Epithelial cell of proximal tubule (primary cell): ENCODE data around the gene RMDN2. TPM values are rescaled to one million over a fixed set of nuclear protein-coding genes. Genes with fewer than 3 reads are reported as not detected.

Experiments used
- DNase-seq: peaks from one replicate; pipeline ENCODE4 v3.0.0-alpha.2; 2011; ENCODE audit warnings: low read depth
- H3K4me3 ChIP-seq: 2 replicates; pipeline ENCODE4 v1.5.1; 2011; ENCODE audit warnings: low read depth, mild to moderate bottlenecking, low read length
- CTCF ChIP-seq: conservative IDR thresholded peaks from 2 replicates; pipeline ENCODE4 v1.5.1; 2012; ENCODE audit warnings: low read depth, mild to moderate bottlenecking, low read length
- total RNA-seq: library from RNA; depleted of rRNA; stranded (reverse); fragments of >200 nt; gene quantifications from 2 replicates; pipeline ENCODE4 v1.2.3, GENCODE V29; 2015

The RMDN2 gene
- total RNA-seq, 1 donor from 2014 or later, result 2.8 TPM

- no peak for DNase-seq
- no peak overlapping the region for H3K4me3 ChIP-seq
- no peak for TF ChIP-seq CTCF
Observed at GRCh38 chr2:37911296-37911873, 13.7 kb upstream of the RMDN2 start.

DNA sequence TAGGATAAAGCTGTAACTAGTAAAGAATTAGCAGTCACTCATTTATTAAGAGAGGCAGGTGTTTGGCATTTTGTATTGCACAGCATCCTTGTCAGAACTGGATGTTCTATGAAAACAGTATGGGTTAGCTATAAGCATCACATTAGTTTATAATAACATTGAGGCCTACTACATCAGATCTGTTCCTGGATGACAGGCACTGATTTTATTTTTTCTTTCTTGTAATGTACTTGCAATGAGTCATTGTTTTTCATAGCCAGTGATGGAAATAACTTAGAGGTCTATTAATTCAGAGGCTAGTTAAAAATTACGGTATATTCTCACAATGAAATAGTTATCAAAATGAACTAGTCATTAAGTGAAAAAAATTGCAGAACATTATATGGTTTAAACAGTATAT lies 13.0 kb upstream of the RMDN2 start:
- TF ChIP-seq CTCF, result no peak
- DNase-seq, result no peak
- no peak overlapping the region for H3K4me3 ChIP-seq

GRCh38 chr2:37912616-37913015 lies 12.5 kb upstream of the RMDN2 start:
- TF ChIP-seq CTCF, result no peak
- no peak overlapping the region for H3K4me3 ChIP-seq
- no peak for DNase-seq

DNA sequence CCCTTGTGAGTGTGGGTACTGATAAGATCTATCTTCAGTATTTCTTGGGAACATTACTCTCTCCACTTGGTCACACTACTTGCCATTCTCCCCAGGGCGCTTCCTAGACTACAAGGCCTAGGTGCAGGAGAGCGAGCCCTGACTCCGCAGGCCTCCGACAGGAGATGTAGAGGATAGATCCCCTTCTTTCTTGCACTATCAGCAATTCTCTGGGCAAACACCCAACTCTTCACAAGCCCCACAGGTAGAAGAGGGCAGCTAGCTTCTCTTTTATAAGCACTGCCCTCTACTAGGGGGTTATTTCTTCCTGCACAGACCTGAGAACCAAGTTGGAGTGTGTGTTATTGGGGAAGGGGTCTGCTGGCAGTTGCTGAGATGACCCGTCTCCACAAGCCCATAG lies 10.7 kb upstream of the RMDN2 start:
- TF ChIP-seq CTCF, result no peak
- DNase-seq, result no peak
- H3K4me3 ChIP-seq, result no peak overlapping the region

DNA sequence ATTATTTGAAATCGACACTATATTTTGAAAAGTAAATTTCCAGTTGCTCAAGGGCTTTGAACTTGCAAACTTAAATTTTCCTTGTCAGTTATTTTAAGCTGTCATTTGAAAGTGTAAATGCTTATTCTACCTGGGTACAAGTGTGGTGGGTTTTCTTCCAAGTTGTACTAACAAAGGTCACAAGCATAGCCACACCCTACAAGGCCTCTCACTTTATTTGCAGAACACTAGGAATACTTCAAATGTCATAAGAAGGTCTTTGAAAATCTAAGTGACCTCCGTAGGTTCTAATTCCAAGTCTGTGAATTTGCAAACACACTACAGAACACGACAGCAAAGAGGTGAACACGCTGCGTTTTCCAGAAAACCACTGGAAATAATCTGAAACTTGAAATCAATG lies 9.3 kb upstream of the RMDN2 start:
- H3K4me3 ChIP-seq, result no peak overlapping the region
- no peak for DNase-seq
- no peak for TF ChIP-seq CTCF

- no peak overlapping the region for H3K4me3 ChIP-seq
- no peak for TF ChIP-seq CTCF
Observed at GRCh38 chr2:37916512-37917082, 8.5 kb upstream of the RMDN2 start.

More at GRCh38 chr2:37916512-37917082, 8.5 kb upstream of the RMDN2 start:
- DNase-seq, result peak; percentile 69
